Body of pancreas (tissue), 4 donors: ENCODE data around the gene ZNF35. TPM values are rescaled to one million over a fixed set of nuclear protein-coding genes. Genes with fewer than 3 reads are reported as not detected.

ENCODE experiments used
- ATAC-seq: fragments of 150-250 bp; one replicate; pipeline ENCODE4 v1.9.1; 2016
- DNase-seq, 4 donors: peaks; one replicate each; pipeline ENCODE4 v3.0.0-alpha.2; 2019
- H3K27ac ChIP-seq, 4 donors: fragments of 200-600 bp; sonication (generic); 1 replicate in 3 of 4; 2 replicates in 1 of 4; pipeline versions ENCODE4 v1.5.1 to v1.6.1; 2016 to 2019; ENCODE audit warnings: mild to moderate bottlenecking in 1 of 4, mixed read lengths in 1 of 4, moderate library complexity in 1 of 4
- H3K27me3 ChIP-seq, 2 donors: fragments of 200-600 bp; sonication (generic); one replicate each; pipeline ENCODE4 v1.6.0; 2016; ENCODE audit warnings: mild to moderate bottlenecking in 1 of 2
- H3K36me3 ChIP-seq, 2 donors: fragments of 200-600 bp; sonication (generic); replicated peaks in 1 of 2; 2 replicates each; pipeline ENCODE4 v1.5.1; 2016; ENCODE audit warnings: low read depth in 2 of 2; ENCODE audit not compliant: insufficient read depth in 1 of 2
- H3K4me1 ChIP-seq: fragments of 200-600 bp; sonication (generic); one replicate; pipeline ENCODE4 v1.6.0; 2016
- H3K4me3 ChIP-seq, 2 donors: fragments of 200-600 bp; sonication (generic); 1 replicate in 1 of 2; 2 replicates in 1 of 2; pipeline ENCODE4 v1.5.1; 2016 to 2019
- H3K9me3 ChIP-seq, 3 donors: fragments of 200-600 bp; sonication (generic); 1 replicate in 2 of 3; 2 replicates in 1 of 3; pipeline ENCODE4 v1.5.1; 2016
- CTCF ChIP-seq, 7 experiments: fragments of 450-650 bp in 4 of 7; fragments of 200-600 bp in 3 of 7; sonication (generic) in 3 of 7; IDR thresholded peaks; one replicate each; pipeline ENCODE4 v1.5.1; 2016 to 2019; ENCODE audit warnings: antibody characterized with exemption in 7 of 7
- POLR2A ChIP-seq, 3 donors: fragments of 450-650 bp; IDR thresholded peaks; one replicate each; pipeline ENCODE4 v1.6.1; 2016; ENCODE audit warnings: antibody characterized with exemption in 3 of 3, mild to moderate bottlenecking in 2 of 3
- WGBS, 2 donors: methylation state at CpG; one replicate each; pipeline ENCODE4 v1.1.5; 2017; 5-methylcytosine and 5-hydroxymethylcytosine counted together
- intact Hi-C: fragments of 100-400 bp; cut with DNase I; formaldehyde crosslinking; loops from one replicate; pipeline ENCODE4 v1.15.1; 2023
- total RNA-seq, 2 donors: library from RNA; depleted of rRNA; stranded (reverse); fragments of >200 nt; gene quantifications; one replicate each; pipeline ENCODE4 v1.1.0, GENCODE V29; 2016

Gene ZNF35
- total RNA-seq, 2 donors from 2014 or later: 3.1 to 7.9 TPM

GRCh38 chr3:44685128-44685800 is 36.7 kb downstream of the ZNF35 start:
- H3K4me1 ChIP-seq: peaks cover 18% of the 10 kb centered on the region
- peak overlapping the region; percentile 60 to 71 for H3K4me3 ChIP-seq
- peak in 2 of 3 donors; percentile 42 to 49 for TF ChIP-seq POLR2A (IDR thresholded peaks at IDR 0.05)
- no peak for TF ChIP-seq CTCF (IDR thresholded peaks at IDR 0.05)
- 2% methylated on average over 18 to 32 of the region's 48 CpGs for WGBS, 2 donors
- H3K9me3 ChIP-seq: no peaks in the 10 kb centered on the region
- peak; percentile 77 to 87 (median 82) for DNase-seq
- peak overlapping the region in 2 of 4 donors; percentile 43 to 53 for H3K27ac ChIP-seq
- peaks cover 0 to 4% of the 10 kb centered on the region in 2 donors for H3K27me3 ChIP-seq
- peak; percentile 95 for ATAC-seq
- H3K36me3 ChIP-seq: no peaks in the 10 kb centered on the region
- intact Hi-C loops: no loop called here

- ATAC-seq (no peak), DNase-seq (no peak)
- Histone ChIP-seq H3K27me3 (peaks cover 0 to 4% of the 10 kb centered on the region in 2 donors), H3K4me3 (no peak overlapping the region), H3K27ac (no peak overlapping the region), H3K9me3 (no peaks in the 10 kb centered on the region), H3K4me1 (peaks cover 18% of the 10 kb centered on the region), H3K36me3 (no peaks in the 10 kb centered on the region)
- WGBS, 2 donors: 29 to 53% methylated on average over 1 of the region's 1 CpG
- TF ChIP-seq CTCF (IDR thresholded peaks at IDR 0.05) (no peak), POLR2A (IDR thresholded peaks at IDR 0.05) (no peak)
- intact Hi-C loops: no loop called here
Measured at GRCh38 chr3:44687898-44688297, 39.4 kb downstream of the ZNF35 start.

Other genes with a start within 250 kb of the ZNF35 start
- gene ZNF445, start 171.1 kb upstream of the ZNF35 start, total RNA-seq: 1 to 10 TPM; 4.9 to 7.8 TPM
- 1 to 10 TPM; 3.3 to 7.0 TPM for gene ZKSCAN7, start 93.5 kb upstream of the ZNF35 start, total RNA-seq
- 1 to 10 TPM; 2.1 to 6.3 TPM for gene ZNF660, start 63.8 kb upstream of the ZNF35 start, total RNA-seq
- gene ZNF197, start 23.7 kb upstream of the ZNF35 start, total RNA-seq: 10 to 100 TPM; 10.9 to 17.1 TPM
- gene ZNF502, start 63.9 kb downstream of the ZNF35 start, total RNA-seq: 1 to 10 TPM; 2.3 TPM
- gene ZNF501, start 80.9 kb downstream of the ZNF35 start, total RNA-seq: 1 to 10 TPM; 3.1 to 7.6 TPM
- 10 to 100 TPM; 10.5 to 13.7 TPM for gene KIAA1143, start 112.9 kb downstream of the ZNF35 start, total RNA-seq
- under 1 TPM in 1 of 2 donors, not detected in 1; 0.78 TPM for gene KIF15, start 113.1 kb downstream of the ZNF35 start, total RNA-seq
- 10 to 100 TPM; 14.3 to 18.1 TPM for gene TMEM42, start 213.2 kb downstream of the ZNF35 start, total RNA-seq
- not detected for gene TGM4, start 225.9 kb downstream of the ZNF35 start, total RNA-seq